ENCODE results near the gene TLE5. TPM values are rescaled to one million over a fixed set of nuclear protein-coding genes. Genes with fewer than 3 reads are reported as not detected.
A peak's percentile ranks its signal among the peaks of the same experiment; 100 is the strongest.

Gene TLE5
- total and polyA plus RNA-seq, 2 donors (not counting 3 experiments of a cell fraction or from before 2014, with no cell fraction given): 393 to 574 TPM

GRCh38 chr19:3047496-3048189 is 14.7 kb downstream of the TLE5 start:
- dilution Hi-C loops (cut with MboI; ENCODE audit: extremely low pct_ligation_motif_present, low sequenced_read_pairs): no loop called here
- no TSS peak for BruUV-seq (replicated peaks)
- peak overlapping the region; percentile 72 for H2AFZ ChIP-seq (ENCODE audit: low read depth, low read length)

More at GRCh38 chr19:3047496-3048189, 14.7 kb downstream of the TLE5 start:
- Histone ChIP-seq H3K9ac (replicated peaks; ENCODE audit: extremely low read depth, insufficient read depth, low read length) (no peak overlapping the region), H4K20me1 (replicated peaks; ENCODE audit: control insufficient read depth, extremely low read depth, insufficient read depth, low read length) (no peaks in the 10 kb centered on the region), H3K36me3 (ENCODE audit: control insufficient read depth in 2 of 2, extremely low read depth in 1 of 2, insufficient read depth in 2 of 2, low read length in 2 of 2) (no peaks in the 10 kb centered on the region), H3K27ac (ENCODE audit: insufficient read depth, low read depth, low read length) (no peak overlapping the region), H3K27me3 (ENCODE audit: control insufficient read depth in 2 of 2, insufficient read depth in 2 of 2, low read length in 2 of 2) (no peaks in the 10 kb centered on the region), H3K9me3 (replicated peaks; ENCODE audit: control insufficient read depth, insufficient read depth, low read length) (no peaks in the 10 kb centered on the region), H3K79me2 (ENCODE audit: control insufficient read depth, insufficient read depth, low read length) (no peaks in the 10 kb centered on the region), H3K4me1 (ENCODE audit: control insufficient read depth, extremely low read depth, insufficient read depth, low read length) (peaks cover 4% of the 10 kb centered on the region), H3K4me2 (ENCODE audit: insufficient read depth, low read length) (peak overlapping the region; percentile 89), H3K9me1 (replicated peaks; ENCODE audit: control insufficient read depth, extremely low read depth, insufficient read depth, low read length) (no peaks in the 10 kb centered on the region), H3K4me3 (replicated peaks in 1 of 3; ENCODE audit: insufficient read depth in 1 of 3, low read depth in 1 of 3, low read length in 3 of 3) (peak overlapping the region; percentile 29 to 68 (median 32))
- peak; percentile 82 for FAIRE-seq
- ChIA-PET CTCF (interaction anchor here (1.4 to 1.7 kb wide), 2 partner anchors 10 to 12 kb away, joined by 3 to 9 read pairs; no protein-coding TSS in a partner anchor), POLR2A (no interaction called here)
- TF ChIP-seq MYC (IDR thresholded peaks at IDR 0.05; ENCODE audit: low read depth, low read length) (no peak), POLR2AphosphoS5 (IDR thresholded peaks at IDR 0.05; ENCODE audit: insufficient read depth, low read depth, low read length) (no peak), POLR2A (IDR thresholded peaks at IDR 0.05; ENCODE audit: low read depth, low read length) (no peak), GATA2 (IDR thresholded peaks at IDR 0.05; ENCODE audit: insufficient read depth, insufficient read length, low read depth, low read length) (no peak), FOS (IDR thresholded peaks at IDR 0.05; ENCODE audit: borderline replicate concordance, insufficient read depth, low read length) (no peak), EZH2 (IDR thresholded peaks at IDR 0.05; ENCODE audit: borderline replicate concordance, low read depth, low read length, severe bottlenecking) (no peak), JUN (IDR thresholded peaks at IDR 0.05; ENCODE audit: borderline replicate concordance, insufficient read depth, insufficient read length, low read depth) (no peak)
- TF ChIP-seq, protein P1, sequence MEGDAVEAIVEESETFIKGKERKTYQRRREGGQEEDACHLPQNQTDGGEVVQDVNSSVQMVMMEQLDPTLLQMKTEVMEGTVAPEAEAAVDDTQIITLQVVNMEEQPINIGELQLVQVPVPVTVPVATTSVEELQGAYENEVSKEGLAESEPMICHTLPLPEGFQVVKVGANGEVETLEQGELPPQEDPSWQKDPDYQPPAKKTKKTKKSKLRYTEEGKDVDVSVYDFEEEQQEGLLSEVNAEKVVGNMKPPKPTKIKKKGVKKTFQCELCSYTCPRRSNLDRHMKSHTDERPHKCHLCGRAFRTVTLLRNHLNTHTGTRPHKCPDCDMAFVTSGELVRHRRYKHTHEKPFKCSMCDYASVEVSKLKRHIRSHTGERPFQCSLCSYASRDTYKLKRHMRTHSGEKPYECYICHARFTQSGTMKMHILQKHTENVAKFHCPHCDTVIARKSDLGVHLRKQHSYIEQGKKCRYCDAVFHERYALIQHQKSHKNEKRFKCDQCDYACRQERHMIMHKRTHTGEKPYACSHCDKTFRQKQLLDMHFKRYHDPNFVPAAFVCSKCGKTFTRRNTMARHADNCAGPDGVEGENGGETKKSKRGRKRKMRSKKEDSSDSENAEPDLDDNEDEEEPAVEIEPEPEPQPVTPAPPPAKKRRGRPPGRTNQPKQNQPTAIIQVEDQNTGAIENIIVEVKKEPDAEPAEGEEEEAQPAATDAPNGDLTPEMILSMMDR (IDR thresholded peaks at IDR 0.05; ENCODE audit: extremely low read depth in 1 of 2, insufficient read depth in 1 of 2, low read depth in 1 of 2, low read length in 2 of 2): no peak
- TF ChIP-seq, protein P2, sequence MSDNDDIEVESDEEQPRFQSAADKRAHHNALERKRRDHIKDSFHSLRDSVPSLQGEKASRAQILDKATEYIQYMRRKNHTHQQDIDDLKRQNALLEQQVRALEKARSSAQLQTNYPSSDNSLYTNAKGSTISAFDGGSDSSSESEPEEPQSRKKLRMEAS (IDR thresholded peaks at IDR 0.05; ENCODE audit: insufficient read depth, insufficient read length): no peak
- DNase-seq (ENCODE audit: low read depth, low spot score): peak; percentile 73
- intact Hi-C loops (cut with micrococcal nuclease): no loop called here

All from endothelial cell of umbilical vein (primary cell).